Fibroblast of villous mesenchyme (primary cell): Measurements from ENCODE around the gene ADGRA1. TPM values are rescaled to one million over a fixed set of nuclear protein-coding genes. Genes with fewer than 3 reads are reported as not detected.
"Not testable (repeated sequence)": the region's sequence is repeated elsewhere in the genome, so short reads cannot be mapped to it uniquely, and the experiment has no call there.

Experiments used
- DNase-seq: peaks from one replicate; pipeline ENCODE4 v3.0.0-alpha.2; 2010; ENCODE audit warnings: low read depth
- H3K4me3 ChIP-seq: 2 replicates; pipeline ENCODE4 v1.5.1; 2011; ENCODE audit warnings: low read depth, mild to moderate bottlenecking, low read length
- CTCF ChIP-seq: IDR thresholded peaks from 2 replicates; pipeline ENCODE4 v1.5.1; 2012; ENCODE audit warnings: low read depth, mild to moderate bottlenecking, low read length; ENCODE audit not compliant: insufficient read depth
- total RNA-seq: library from RNA; depleted of rRNA; stranded (reverse); fragments of >200 nt; gene quantifications from 2 replicates; pipeline ENCODE4 v1.2.3, GENCODE V29; 2012

ADGRA1 gene
- total RNA-seq, 1 donor = not detected

GRCh38 chr10:133109711-133110110 is 22.0 kb downstream of the ADGRA1 start:
- DNase-seq = no peak
- no peak overlapping the region for H3K4me3 ChIP-seq
- no peak for TF ChIP-seq CTCF

- no peak overlapping the region for H3K4me3 ChIP-seq
- no peak for DNase-seq
- no peak for TF ChIP-seq CTCF
These were observed 22.4 kb downstream of the ADGRA1 start for GRCh38 chr10:133110133-133110532.

- no peak overlapping the region for H3K4me3 ChIP-seq
- no peak for DNase-seq
- TF ChIP-seq CTCF = no peak
These were observed 23.0 kb downstream of the ADGRA1 start for GRCh38 chr10:133110609-133111275.

- DNase-seq, H3K4me3 ChIP-seq: not testable (repeated sequence)
These were observed 23.9 kb downstream of the ADGRA1 start for GRCh38 chr10:133111640-133112039.

GRCh38 chr10:133113146-133113830 is 25.6 kb downstream of the ADGRA1 start:
- DNase-seq = no peak
- no peak for TF ChIP-seq CTCF

GRCh38 chr10:133113847-133114246 is 26.1 kb downstream of the ADGRA1 start:
- no peak for DNase-seq
- no peak overlapping the region for H3K4me3 ChIP-seq
- TF ChIP-seq CTCF = no peak

More at GRCh38 chr10:133113146-133113830, 25.6 kb downstream of the ADGRA1 start:
- H3K4me3 ChIP-seq = no peak overlapping the region

GRCh38 chr10:133114251-133114650 is 26.5 kb downstream of the ADGRA1 start:
- H3K4me3 ChIP-seq = no peak overlapping the region
- TF ChIP-seq CTCF = no peak
- DNase-seq = no peak
